Keratinocyte (primary cell): ENCODE data around the gene FIBP. TPM values are rescaled to one million over a fixed set of nuclear protein-coding genes. Genes with fewer than 3 reads are reported as not detected.

Experiments
- DNase-seq: peaks from one replicate; pipeline ENCODE4 v3.0.0-alpha.2; 2011; ENCODE audit warnings: low read depth, missing footprints, low spot score
- FAIRE-seq: peaks from 2 replicates; lab custom pipeline; 2011; peaks lifted over from hg19 to GRCh38; lab: Jason Lieb, UNC
- H2AFZ ChIP-seq: 2 replicates; pipeline ENCODE4 v1.6.0; 2012; ENCODE audit warnings: low read length, control low read depth, inconsistent platforms; ENCODE audit not compliant: control insufficient read depth
- H3K27ac ChIP-seq: 2 replicates; pipeline ENCODE4 v1.5.1; 2011; ENCODE audit warnings: low read length; ENCODE audit not compliant: control insufficient read depth, insufficient read depth
- H3K27me3 ChIP-seq: 3 replicates; pipeline ENCODE4 v1.6.0; 2011; ENCODE audit warnings: low read length; ENCODE audit not compliant: control insufficient read depth, insufficient read depth; ENCODE audit errors: extremely low read depth
- H3K36me3 ChIP-seq, 2 experiments: 2 replicates in 1 of 2; 3 replicates in 1 of 2; pipeline ENCODE4 v1.5.1; 2011; ENCODE audit warnings: low read length in 2 of 2, mild to moderate bottlenecking in 1 of 2; ENCODE audit not compliant: control insufficient read depth in 2 of 2, insufficient read depth in 2 of 2; ENCODE audit errors: extremely low read depth in 1 of 2
- H3K4me1 ChIP-seq: 3 replicates; pipeline ENCODE4 v1.5.1; 2011; ENCODE audit warnings: low read length; ENCODE audit not compliant: control insufficient read depth, insufficient read depth; ENCODE audit errors: extremely low read depth
- H3K4me2 ChIP-seq: 3 replicates; pipeline ENCODE4 v1.6.0; 2011; ENCODE audit warnings: low read depth, low read length; ENCODE audit not compliant: control insufficient read depth, insufficient read depth; ENCODE audit errors: extremely low read depth
- H3K4me3 ChIP-seq, 3 experiments: fragments of 200-600 bp in 1 of 3; sonication (generic) in 1 of 3; 2 replicates in 2 of 3; 3 replicates in 1 of 3; pipeline ENCODE4 v1.5.1; 2011 to 2016; ENCODE audit warnings: low read length in 3 of 3, mild to moderate bottlenecking in 3 of 3, control low read depth in 2 of 3, inconsistent platforms in 1 of 3, low read depth in 1 of 3, mixed read lengths in 1 of 3, mixed run types in 1 of 3, moderate library complexity in 1 of 3; ENCODE audit not compliant: control insufficient read depth in 2 of 3, insufficient read depth in 2 of 3; ENCODE audit errors: extremely low read depth in 1 of 3
- H3K79me2 ChIP-seq: 2 replicates; pipeline ENCODE4 v1.6.0; 2012; ENCODE audit warnings: low read length; ENCODE audit not compliant: control insufficient read depth, insufficient read depth
- H3K9ac ChIP-seq: 3 replicates; pipeline ENCODE4 v1.6.0; 2011; ENCODE audit warnings: low read length; ENCODE audit not compliant: control insufficient read depth, insufficient read depth; ENCODE audit errors: extremely low read depth
- H3K9me1 ChIP-seq: 3 replicates; pipeline ENCODE4 v1.6.0; 2011; ENCODE audit warnings: low read length; ENCODE audit not compliant: control insufficient read depth, insufficient read depth; ENCODE audit errors: extremely low read depth
- H3K9me3 ChIP-seq: 2 replicates; pipeline ENCODE4 v1.5.1; 2012; ENCODE audit warnings: low read depth, low read length; ENCODE audit not compliant: control insufficient read depth
- H4K20me1 ChIP-seq: 3 replicates; pipeline ENCODE4 v1.6.0; 2011; ENCODE audit warnings: low read length; ENCODE audit not compliant: control insufficient read depth, insufficient read depth; ENCODE audit errors: extremely low read depth
- CTCF ChIP-seq, 3 experiments: IDR thresholded peaks in 1 of 3; conservative IDR thresholded peaks in 1 of 3; optimal IDR thresholded peaks in 1 of 3; 2 replicates in 2 of 3; 3 replicates in 1 of 3; pipeline versions ENCODE3 to v1.5.1; 2011; ENCODE audit warnings: low read length in 3 of 3, mild to moderate bottlenecking in 3 of 3, moderate library complexity in 2 of 3, control low read depth in 1 of 3, inconsistent platforms in 1 of 3; ENCODE audit not compliant: insufficient read depth in 2 of 3; ENCODE audit errors: extremely low read depth in 1 of 3
- EZH2 ChIP-seq: IDR thresholded peaks from one replicate; pipeline ENCODE4 v1.6.1; 2012; ENCODE audit warnings: inconsistent platforms, mild to moderate bottlenecking, low read length, moderate library complexity
- dilution Hi-C: fragments of 300-500 bp; cut with MboI; formaldehyde crosslinking; loops from one replicate; pipeline ENCODE4 v1.7.0; 2020; ENCODE audit warnings: low sequenced_read_pairs; ENCODE audit not compliant: extremely low pct_ligation_motif_present
- polyA plus RNA-seq, 5 experiments: library from polyadenylated mRNA; depleted of rRNA in 3 of 5; stranded (reverse) in 3 of 5; stranded (forward) in 1 of 5; unstranded in 1 of 5; fragments of >200 nt; gene quantifications; 1 replicate in 1 of 5; 2 replicates in 3 of 5; 3 replicates in 1 of 5; pipeline versions ENCODE4 v1.2.1 to v1.2.3, GENCODE V29; 2011 to 2012; ENCODE audit warnings: missing spikeins in 2 of 5, low read depth in 1 of 5, low replicate concordance in 1 of 5

FIBP gene
- polyA plus RNA-seq, 1 donor (not counting 4 experiments of a cell fraction or from before 2014, with no cell fraction given): 95.1 TPM

- no peaks in the 10 kb centered on the region for H3K9me1 ChIP-seq
- H3K36me3 ChIP-seq: peaks cover 4% of the 10 kb centered on the region in 2 experiments
- H3K9ac ChIP-seq: peak overlapping the region; percentile 91
- dilution Hi-C loops: no loop called here
- peak overlapping the region; percentile 95 for H3K27ac ChIP-seq
- DNase-seq: peak; percentile 95
- H4K20me1 ChIP-seq: no peaks in the 10 kb centered on the region
- H3K4me1 ChIP-seq: peaks cover 78% of the 10 kb centered on the region
- peak overlapping the region; percentile 19 to 66 (median 26) for H3K4me3 ChIP-seq
- no peak for TF ChIP-seq EZH2
- TF ChIP-seq CTCF (optimal IDR thresholded peaks at IDR 0.05 in 1 of 3, IDR thresholded peaks at IDR 0.05 in 1 of 3, conservative IDR thresholded peaks at IDR 0.05 in 1 of 3; ENCODE audit: extremely low read depth in 1 of 3, insufficient read depth in 2 of 3, low read length in 3 of 3): no peak
- H3K9me3 ChIP-seq: no peaks in the 10 kb centered on the region
- H2AFZ ChIP-seq: no peak overlapping the region
- no peaks in the 10 kb centered on the region for H3K27me3 ChIP-seq
- FAIRE-seq: no peak
- peak overlapping the region; percentile 73 for H3K4me2 ChIP-seq
- H3K79me2 ChIP-seq: peaks cover 43% of the 10 kb centered on the region
Observed at GRCh38 chr11:65915821-65916251, 27.6 kb upstream of the FIBP start.

- FAIRE-seq (peak; percentile 84), DNase-seq (no peak)
- no peak for TF ChIP-seq EZH2
- no peak for TF ChIP-seq CTCF (optimal IDR thresholded peaks at IDR 0.05 in 1 of 3, IDR thresholded peaks at IDR 0.05 in 1 of 3, conservative IDR thresholded peaks at IDR 0.05 in 1 of 3; ENCODE audit: extremely low read depth in 1 of 3, insufficient read depth in 2 of 3, low read length in 3 of 3)
- Histone ChIP-seq H3K4me2 (peak overlapping the region; percentile 73), H3K27me3 (no peaks in the 10 kb centered on the region), H3K9me1 (no peaks in the 10 kb centered on the region), H3K4me3 (peak overlapping the region in 1 of 3 experiments; percentile 34), H3K27ac (peak overlapping the region; percentile 95), H3K9ac (peak overlapping the region; percentile 91), H4K20me1 (no peaks in the 10 kb centered on the region), H2AFZ (no peak overlapping the region), H3K9me3 (no peaks in the 10 kb centered on the region), H3K4me1 (peaks cover 72% of the 10 kb centered on the region), H3K79me2 (peaks cover 37% of the 10 kb centered on the region), H3K36me3 (peaks cover 0 to under 1% of the 10 kb centered on the region in 2 experiments)
- dilution Hi-C loops: no loop called here
Observed at GRCh38 chr11:65915101-65915820, 27.0 kb upstream of the FIBP start.
